ENCODE measurements around the gene WRNIP1. TPM values are rescaled to one million over a fixed set of nuclear protein-coding genes. Genes with fewer than 3 reads are reported as not detected.
A peak's percentile ranks its signal among the peaks of the same experiment; 100 is the strongest.

The WRNIP1 gene
- total and polyA plus RNA-seq, 2 of the 13 experiments (the other 11 are each of a cell fraction or from before 2014, with no cell fraction given), result 77.7 to 90.3 TPM

DNA sequence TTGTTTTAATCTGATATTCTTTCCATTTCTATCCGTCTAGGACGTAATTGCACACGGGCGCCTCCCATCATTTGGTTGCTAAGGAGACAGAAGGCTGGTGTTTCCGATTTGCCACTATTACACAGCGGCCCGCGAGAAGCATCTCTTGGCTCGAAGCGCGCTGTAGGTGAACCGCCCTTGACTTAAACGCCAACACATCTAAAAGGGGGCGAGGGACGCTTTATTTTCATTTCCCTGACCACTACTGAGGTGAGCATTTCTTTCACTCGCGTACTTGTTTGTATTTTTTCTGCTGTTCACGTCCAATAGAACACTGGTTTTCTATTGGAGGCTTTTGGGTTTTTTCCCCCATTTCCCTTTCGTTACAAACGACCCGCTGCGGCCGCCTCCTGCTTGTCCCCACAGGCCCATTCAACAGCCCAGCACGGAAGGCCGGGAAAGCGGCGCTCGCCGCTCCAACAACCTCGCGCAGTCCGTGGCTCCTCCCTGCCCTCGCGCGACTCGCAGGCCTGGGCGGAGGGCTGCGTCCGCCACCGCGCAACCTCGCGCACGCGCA, 505 bp upstream of the WRNIP1 start (continued):
- TF ChIP-seq RNF2 (conservative IDR thresholded peaks at IDR 0.05; ENCODE audit: low read depth), result no peak
- TF ChIP-seq, protein P1, sequence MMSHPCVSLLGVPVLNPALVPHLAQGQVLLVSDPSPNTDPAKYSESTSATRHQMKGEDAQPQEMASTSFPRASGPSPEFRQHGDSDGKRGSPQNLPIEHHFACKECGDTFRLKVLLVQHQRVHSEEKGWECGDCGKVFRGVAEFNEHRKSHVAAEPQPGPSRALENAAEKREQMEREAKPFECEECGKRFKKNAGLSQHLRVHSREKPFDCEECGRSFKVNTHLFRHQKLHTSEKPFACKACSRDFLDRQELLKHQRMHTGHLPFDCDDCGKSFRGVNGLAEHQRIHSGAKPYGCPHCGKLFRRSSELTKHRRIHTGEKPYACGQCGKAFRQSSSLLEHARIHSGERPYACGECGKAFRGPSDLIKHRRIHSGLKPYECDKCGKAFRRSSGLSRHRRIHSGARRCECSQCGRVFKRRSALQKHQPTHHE (CRISPR knock-in tag; IDR thresholded peaks at IDR 0.05; ENCODE audit: borderline replicate concordance), result no peak; the same call in 1 of the 2 replicates
- no peak; the same call in 1 of the 2 replicates for TF ChIP-seq TSC22D2 (CRISPR knock-in tag; IDR thresholded peaks at IDR 0.05; ENCODE audit: borderline replicate concordance)
- no peak for TF ChIP-seq SRY (CRISPR knock-in tag; IDR thresholded peaks at IDR 0.05)
- peak; percentile 17; the same call in 1 of the 2 replicates for TF ChIP-seq ZNF224 (CRISPR knock-in tag; IDR thresholded peaks at IDR 0.05)
- TF ChIP-seq ZNF225 (CRISPR knock-in tag; IDR thresholded peaks at IDR 0.05), result no peak
- peak; percentile 33; the same call in 1 of the 2 replicates for TF ChIP-seq ZGPAT (CRISPR knock-in tag; IDR thresholded peaks at IDR 0.05)
- no peak for TF ChIP-seq JUN (CRISPR knock-in tag; IDR thresholded peaks at IDR 0.05)
- TF ChIP-seq, protein P2, sequence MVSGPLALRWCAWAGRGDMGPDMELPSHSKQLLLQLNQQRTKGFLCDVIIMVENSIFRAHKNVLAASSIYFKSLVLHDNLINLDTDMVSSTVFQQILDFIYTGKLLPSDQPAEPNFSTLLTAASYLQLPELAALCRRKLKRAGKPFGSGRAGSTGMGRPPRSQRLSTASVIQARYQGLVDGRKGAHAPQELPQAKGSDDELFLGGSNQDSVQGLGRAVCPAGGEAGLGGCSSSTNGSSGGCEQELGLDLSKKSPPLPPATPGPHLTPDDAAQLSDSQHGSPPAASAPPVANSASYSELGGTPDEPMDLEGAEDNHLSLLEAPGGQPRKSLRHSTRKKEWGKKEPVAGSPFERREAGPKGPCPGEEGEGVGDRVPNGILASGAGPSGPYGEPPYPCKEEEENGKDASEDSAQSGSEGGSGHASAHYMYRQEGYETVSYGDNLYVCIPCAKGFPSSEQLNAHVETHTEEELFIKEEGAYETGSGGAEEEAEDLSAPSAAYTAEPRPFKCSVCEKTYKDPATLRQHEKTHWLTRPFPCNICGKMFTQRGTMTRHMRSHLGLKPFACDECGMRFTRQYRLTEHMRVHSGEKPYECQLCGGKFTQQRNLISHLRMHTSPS (CRISPR knock-in tag; IDR thresholded peaks at IDR 0.05; ENCODE audit: low read depth), result no peak
- TF ChIP-seq HES4 (CRISPR knock-in tag; IDR thresholded peaks at IDR 0.05; ENCODE audit: borderline replicate concordance), result no peak
- TF ChIP-seq, protein P3, sequence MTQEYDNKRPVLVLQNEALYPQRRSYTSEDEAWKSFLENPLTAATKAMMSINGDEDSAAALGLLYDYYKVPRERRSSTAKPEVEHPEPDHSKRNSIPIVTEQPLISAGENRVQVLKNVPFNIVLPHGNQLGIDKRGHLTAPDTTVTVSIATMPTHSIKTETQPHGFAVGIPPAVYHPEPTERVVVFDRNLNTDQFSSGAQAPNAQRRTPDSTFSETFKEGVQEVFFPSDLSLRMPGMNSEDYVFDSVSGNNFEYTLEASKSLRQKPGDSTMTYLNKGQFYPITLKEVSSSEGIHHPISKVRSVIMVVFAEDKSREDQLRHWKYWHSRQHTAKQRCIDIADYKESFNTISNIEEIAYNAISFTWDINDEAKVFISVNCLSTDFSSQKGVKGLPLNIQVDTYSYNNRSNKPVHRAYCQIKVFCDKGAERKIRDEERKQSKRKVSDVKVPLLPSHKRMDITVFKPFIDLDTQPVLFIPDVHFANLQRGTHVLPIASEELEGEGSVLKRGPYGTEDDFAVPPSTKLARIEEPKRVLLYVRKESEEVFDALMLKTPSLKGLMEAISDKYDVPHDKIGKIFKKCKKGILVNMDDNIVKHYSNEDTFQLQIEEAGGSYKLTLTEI (CRISPR knock-in tag; conservative IDR thresholded peaks at IDR 0.05), result no peak
- TF ChIP-seq, protein P4, sequence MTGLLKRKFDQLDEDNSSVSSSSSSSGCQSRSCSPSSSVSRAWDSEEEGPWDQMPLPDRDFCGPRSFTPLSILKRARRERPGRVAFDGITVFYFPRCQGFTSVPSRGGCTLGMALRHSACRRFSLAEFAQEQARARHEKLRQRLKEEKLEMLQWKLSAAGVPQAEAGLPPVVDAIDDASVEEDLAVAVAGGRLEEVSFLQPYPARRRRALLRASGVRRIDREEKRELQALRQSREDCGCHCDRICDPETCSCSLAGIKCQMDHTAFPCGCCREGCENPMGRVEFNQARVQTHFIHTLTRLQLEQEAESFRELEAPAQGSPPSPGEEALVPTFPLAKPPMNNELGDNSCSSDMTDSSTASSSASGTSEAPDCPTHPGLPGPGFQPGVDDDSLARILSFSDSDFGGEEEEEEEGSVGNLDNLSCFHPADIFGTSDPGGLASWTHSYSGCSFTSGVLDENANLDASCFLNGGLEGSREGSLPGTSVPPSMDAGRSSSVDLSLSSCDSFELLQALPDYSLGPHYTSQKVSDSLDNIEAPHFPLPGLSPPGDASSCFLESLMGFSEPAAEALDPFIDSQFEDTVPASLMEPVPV (CRISPR knock-in tag; IDR thresholded peaks at IDR 0.05), result no peak; the same call in 1 of the 2 replicates
- no peak; the same call in 1 of the 2 replicates for TF ChIP-seq NR2F2 (IDR thresholded peaks at IDR 0.05; ENCODE audit: borderline replicate concordance, low read depth)
- no peak for TF ChIP-seq PLRG1 (conservative IDR thresholded peaks at IDR 0.05)
- TF ChIP-seq ZNF577 (CRISPR knock-in tag; IDR thresholded peaks at IDR 0.05; ENCODE audit: borderline replicate concordance, low read depth), result no peak
- TF ChIP-seq ZNF329 (CRISPR knock-in tag; IDR thresholded peaks at IDR 0.05; ENCODE audit: low read depth), result no peak
- no peak for TF ChIP-seq PAX8 (CRISPR knock-in tag; IDR thresholded peaks at IDR 0.05; ENCODE audit: borderline replicate concordance)
- no peak for TF ChIP-seq ZNF382 (CRISPR knock-in tag; IDR thresholded peaks at IDR 0.05; ENCODE audit: borderline replicate concordance)
- TF ChIP-seq ARNT (IDR thresholded peaks at IDR 0.05), result no peak
- TF ChIP-seq CEBPB (IDR thresholded peaks at IDR 0.05; ENCODE audit: borderline replicate concordance, low read depth, low read length), result no peak
- TF ChIP-seq NCOA1 (CRISPR knock-in tag; IDR thresholded peaks at IDR 0.05), result no peak; the same call in 1 of the 2 replicates
- 0 out of 2 replicates have a peak, but pooled peaks have one; percentile 35 for TF ChIP-seq ZNF580 (CRISPR knock-in tag; IDR thresholded peaks at IDR 0.05; ENCODE audit: borderline replicate concordance, low read depth)
- TF ChIP-seq MXI1 (IDR thresholded peaks at IDR 0.05; ENCODE audit: borderline replicate concordance, low read depth, low read length), result no peak

Measured in HepG2 (cell line).